GM23248 (cell line): ENCODE measurements around the gene DOCK10. TPM values are rescaled to one million over a fixed set of nuclear protein-coding genes. Genes with fewer than 3 reads are reported as not detected.

Source experiments
- DNase-seq: peaks from one replicate; pipeline ENCODE4 v3.0.0-alpha.2; 2015
- H2AFZ ChIP-seq: fragments of 200-600 bp; sonication (generic); 2 replicates; pipeline ENCODE4 v1.6.1; 2016; ENCODE audit warnings: antibody characterized with exemption
- H3F3A ChIP-seq: fragments of 200-600 bp; sonication (generic); 2 replicates; pipeline ENCODE4 v1.6.1; 2016; ENCODE audit warnings: mild to moderate bottlenecking, antibody characterized with exemption, mixed run types; ENCODE audit not compliant: insufficient read depth
- H3K27ac ChIP-seq: fragments of 200-600 bp; sonication (generic); 2 replicates; pipeline ENCODE4 v1.5.1; 2016; ENCODE audit warnings: mild to moderate bottlenecking
- H3K27me3 ChIP-seq: fragments of 200-600 bp; sonication (generic); replicated peaks from 2 replicates; pipeline ENCODE4 v1.6.1; 2016; ENCODE audit warnings: mild to moderate bottlenecking; ENCODE audit not compliant: insufficient read depth
- H3K36me3 ChIP-seq: fragments of 200-600 bp; sonication (generic); 2 replicates; pipeline ENCODE4 v1.6.1; 2016; ENCODE audit warnings: low read depth, mild to moderate bottlenecking
- H3K4me1 ChIP-seq: fragments of 200-600 bp; sonication (generic); 2 replicates; pipeline ENCODE4 v1.6.1; 2016; ENCODE audit warnings: mild to moderate bottlenecking; ENCODE audit not compliant: insufficient read depth
- H3K4me2 ChIP-seq: fragments of 200-600 bp; sonication (generic); one replicate; pipeline ENCODE4 v1.6.1; 2016; ENCODE audit warnings: mild to moderate bottlenecking; ENCODE audit not compliant: unreplicated experiment
- H3K4me3 ChIP-seq: fragments of 200-600 bp; sonication (generic); 2 replicates; pipeline ENCODE4 v1.5.1; 2016; ENCODE audit warnings: mild to moderate bottlenecking
- H3K79me2 ChIP-seq: fragments of 200-600 bp; sonication (generic); 2 replicates; pipeline ENCODE4 v1.6.1; 2016; ENCODE audit warnings: mild to moderate bottlenecking; ENCODE audit not compliant: insufficient read depth
- H3K9ac ChIP-seq: fragments of 200-600 bp; sonication (generic); 2 replicates; pipeline ENCODE4 v1.6.1; 2016; ENCODE audit warnings: mild to moderate bottlenecking
- H3K9me2 ChIP-seq: fragments of 200-600 bp; sonication (generic); 2 replicates; pipeline ENCODE4 v1.6.1; 2016; ENCODE audit warnings: mixed run types, mild to moderate bottlenecking, moderate library complexity; ENCODE audit not compliant: insufficient read depth
- H3K9me3 ChIP-seq: fragments of 200-600 bp; sonication (generic); one replicate; pipeline ENCODE4 v1.6.1; 2017; ENCODE audit warnings: low read depth
- H4K20me1 ChIP-seq: fragments of 200-600 bp; sonication (generic); 2 replicates; pipeline ENCODE4 v1.6.0; 2016; ENCODE audit not compliant: insufficient read depth
- EZH2 ChIP-seq: fragments of 200-600 bp; sonication (generic); IDR thresholded peaks from 2 replicates; pipeline ENCODE4 v1.6.1; 2018; ENCODE audit warnings: antibody characterized with exemption, mild to moderate bottlenecking; ENCODE audit not compliant: insufficient read depth, poor library complexity, severe bottlenecking
- EZH2phosphoT487 ChIP-seq: fragments of 200-600 bp; sonication (generic); IDR thresholded peaks from 2 replicates; pipeline ENCODE4 v1.6.1; 2018; ENCODE audit warnings: antibody characterized with exemption, moderate library complexity, mild to moderate bottlenecking, low read depth; ENCODE audit not compliant: insufficient read depth
- WGBS, 2 experiments: methylation state at CpG; one replicate each; pipeline ENCODE4 v1.1.6; 2015 to 2017; ENCODE audit warnings: low lambda C conversion rate in 2 of 2, low coverage in 1 of 2; ENCODE audit errors: missing lambda C conversion rate in 2 of 2; 5-methylcytosine and 5-hydroxymethylcytosine counted together
- in situ Hi-C: fragments of 300-500 bp; cut with MboI; formaldehyde crosslinking; loops from 2 replicates; pipeline ENCODE4 v1.15.0; 2020
- polyA plus RNA-seq: library from polyadenylated mRNA; unstranded; fragments of >200 nt; fragmentation: Nextera tagmentation; extraction: Ambion mirVana; gene quantifications from 2 replicates; pipeline ENCODE4 v1.2.1, GENCODE V29; 2016
- total RNA-seq: library from RNA; depleted of rRNA; stranded (reverse); fragments of >200 nt; shearing (Covaris generic); gene quantifications from 2 replicates; pipeline ENCODE4 v1.2.3, GENCODE V29; 2014

DOCK10 gene
- total and polyA plus RNA-seq, 2 experiments from 2014 or later = 8.5 to 19.2 TPM

DNA sequence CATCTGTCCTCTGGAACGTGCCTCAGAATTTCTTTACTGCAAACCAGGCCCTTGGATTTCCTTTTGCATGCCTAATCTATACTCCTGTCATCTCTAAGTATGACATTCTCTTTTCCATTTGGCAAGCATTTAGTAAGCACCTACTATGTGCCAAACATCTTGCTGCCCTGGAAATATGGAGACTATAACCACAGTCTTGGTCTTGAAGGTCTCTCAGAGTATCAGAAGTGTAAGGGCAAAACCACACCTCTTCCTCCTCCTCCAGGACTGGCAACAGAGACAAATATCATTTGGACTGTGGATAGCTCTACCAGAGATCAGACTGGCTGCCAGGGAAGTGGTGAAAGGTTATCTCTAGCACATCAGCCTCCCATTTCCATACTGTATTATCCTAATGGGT lies 11.4 kb downstream of the DOCK10 start:
- peaks cover 10% of the 10 kb centered on the region for H3K4me1 ChIP-seq
- H3K9ac ChIP-seq = no peak overlapping the region
- in situ Hi-C loops = no loop called here
- 0 out of 2 replicates have a peak, but pooled peaks cover 3% of the 10 kb centered on the region for H3K9me2 ChIP-seq
- H4K20me1 ChIP-seq = no peaks in the 10 kb centered on the region; the same call in 1 of the 2 replicates
- no peak overlapping the region for H3K27ac ChIP-seq
- H3K4me3 ChIP-seq = no peak overlapping the region
- no peak for DNase-seq
- H3K4me2 ChIP-seq = no peak overlapping the region
- H3K27me3 ChIP-seq = no peaks in the 10 kb centered on the region
- H3K36me3 ChIP-seq = no peaks in the 10 kb centered on the region
- peaks cover 11% of the 10 kb centered on the region for H3F3A ChIP-seq
- H3K79me2 ChIP-seq = peaks cover 96% of the 10 kb centered on the region
- no peak for TF ChIP-seq EZH2phosphoT487
- no peak for TF ChIP-seq EZH2
- no peak overlapping the region for H2AFZ ChIP-seq
- WGBS, 2 experiments = 97 to 100% methylated on average over 1 of the region's 1 CpG
- H3K9me3 ChIP-seq = no peaks in the 10 kb centered on the region

DNA sequence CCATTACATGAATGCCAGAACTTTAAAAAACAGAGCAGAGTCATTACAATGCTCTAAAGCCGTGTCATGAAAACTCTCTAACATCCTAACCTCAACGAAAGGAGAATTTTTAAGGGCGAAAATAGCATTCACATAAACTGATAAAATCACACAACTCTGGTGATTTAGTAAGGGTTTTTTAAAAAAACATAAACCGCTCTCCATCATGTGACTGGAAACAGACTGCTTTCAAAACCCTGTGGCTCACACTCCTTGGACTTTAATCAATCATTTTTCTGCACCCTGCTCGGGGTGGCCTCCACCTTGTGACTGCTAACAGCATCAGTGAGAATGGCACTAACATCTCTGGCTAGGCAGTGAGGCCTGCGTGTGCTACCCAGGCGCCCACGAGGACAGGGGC lies 12.1 kb downstream of the DOCK10 start:
- peaks cover 94% of the 10 kb centered on the region for H3K79me2 ChIP-seq
- no peaks in the 10 kb centered on the region for H3K36me3 ChIP-seq
- 0 out of 2 replicates have a peak, but pooled peaks cover 3% of the 10 kb centered on the region for H3K9me2 ChIP-seq
- TF ChIP-seq EZH2phosphoT487 (no peak), EZH2 (no peak)
- H4K20me1 ChIP-seq = no peaks in the 10 kb centered on the region; the same call in 1 of the 2 replicates
- no peak overlapping the region for H3K9ac ChIP-seq
- H3K27ac ChIP-seq = no peak overlapping the region
- no peaks in the 10 kb centered on the region for H3K27me3 ChIP-seq
- H3K4me2 ChIP-seq = no peak overlapping the region
- H3K4me1 ChIP-seq = peaks cover 17% of the 10 kb centered on the region
- H2AFZ ChIP-seq = no peak overlapping the region
- peaks cover 18% of the 10 kb centered on the region for H3F3A ChIP-seq
- in situ Hi-C loops = no loop called here
- DNase-seq = no peak
- H3K9me3 ChIP-seq = no peaks in the 10 kb centered on the region
- no peak overlapping the region for H3K4me3 ChIP-seq
- 94% methylated on average over 8 of the region's 8 CpGs for WGBS, 2 experiments

DNA sequence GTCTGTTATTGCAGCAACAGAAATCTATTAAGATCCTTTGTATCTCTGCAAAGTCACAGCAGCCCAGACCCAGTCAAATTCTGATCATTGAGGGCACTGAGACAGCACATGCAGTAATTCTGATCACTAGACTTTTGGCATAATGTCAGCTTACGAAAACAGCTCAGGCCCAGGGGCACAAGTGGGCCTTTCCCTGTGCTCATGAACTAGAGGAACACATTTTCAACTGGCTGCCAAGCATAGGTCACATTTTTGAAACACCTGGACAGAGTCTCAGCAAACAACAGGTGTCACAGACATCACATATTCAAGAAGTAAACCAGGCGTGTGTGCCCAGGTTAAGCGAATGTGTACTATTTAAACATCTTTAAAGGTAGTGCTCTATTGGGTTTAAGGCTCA lies 13.7 kb downstream of the DOCK10 start:
- H3K27ac ChIP-seq = no peak overlapping the region
- no peaks in the 10 kb centered on the region for H4K20me1 ChIP-seq
- 98 to 99% methylated on average over 3 of the region's 3 CpGs for WGBS, 2 experiments
- in situ Hi-C loops = no loop called here
- peaks cover 94% of the 10 kb centered on the region for H3K79me2 ChIP-seq
- H3K4me3 ChIP-seq = no peak overlapping the region
- no peaks in the 10 kb centered on the region for H3K36me3 ChIP-seq
- peaks cover 18% of the 10 kb centered on the region for H3F3A ChIP-seq
- no peaks in the 10 kb centered on the region for H3K9me2 ChIP-seq
- H3K4me1 ChIP-seq = peaks cover 21% of the 10 kb centered on the region
- DNase-seq = no peak
- H3K9ac ChIP-seq = no peak overlapping the region
- no peak overlapping the region for H2AFZ ChIP-seq
- TF ChIP-seq EZH2phosphoT487 (no peak), EZH2 (no peak)
- H3K4me2 ChIP-seq = no peak overlapping the region
- no peaks in the 10 kb centered on the region for H3K9me3 ChIP-seq
- H3K27me3 ChIP-seq = no peaks in the 10 kb centered on the region

DNA sequence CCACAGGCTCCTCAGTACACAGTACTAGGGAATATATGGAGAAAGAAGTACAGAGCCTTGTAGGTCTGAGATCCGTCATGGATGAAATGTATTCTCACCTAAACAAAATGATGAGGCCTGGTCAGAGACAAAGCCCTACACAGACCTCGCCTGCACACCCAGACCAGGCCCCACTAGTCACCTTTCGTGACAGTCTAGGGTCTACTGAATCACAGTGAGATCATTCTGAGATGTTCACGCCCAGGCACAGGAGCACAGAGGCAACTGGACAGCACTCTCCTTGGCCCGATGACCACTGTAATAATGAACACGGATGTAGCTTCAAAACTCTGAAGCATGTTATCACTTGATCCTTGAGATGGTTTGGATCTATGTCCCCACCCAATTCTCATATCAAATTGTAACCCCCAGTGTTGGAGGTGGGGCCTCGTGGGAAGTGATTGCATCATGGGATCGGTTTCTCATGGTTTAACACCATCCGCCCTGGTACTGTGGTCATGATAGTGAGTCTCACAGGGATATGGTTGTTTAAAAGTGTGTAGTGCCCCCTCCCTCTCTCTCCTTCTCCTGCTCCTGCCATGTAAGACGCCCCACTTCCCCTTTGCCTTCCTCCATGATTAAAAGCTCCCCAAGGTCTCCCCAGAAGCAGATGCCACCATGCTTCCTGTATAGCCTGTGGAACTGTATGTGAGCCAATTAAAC lies 15.1 kb downstream of the DOCK10 start:
- TF ChIP-seq EZH2 (no peak), EZH2phosphoT487 (no peak)
- Histone ChIP-seq H3K79me2 (peaks cover 94% of the 10 kb centered on the region), H3K27ac (peak overlapping the region; percentile 49), H3F3A (peaks cover 18% of the 10 kb centered on the region), H3K9ac (no peak overlapping the region), H2AFZ (no peak overlapping the region), H3K4me1 (peaks cover 21% of the 10 kb centered on the region), H3K9me3 (no peaks in the 10 kb centered on the region), H3K4me2 (no peak overlapping the region), H3K9me2 (no peaks in the 10 kb centered on the region), H4K20me1 (no peaks in the 10 kb centered on the region), H3K4me3 (no peak overlapping the region), H3K36me3 (no peaks in the 10 kb centered on the region), H3K27me3 (no peaks in the 10 kb centered on the region)
- DNase-seq = no peak
- in situ Hi-C loops = no loop called here
- WGBS, 2 experiments = 87 to 89% methylated on average over 10 of the region's 10 CpGs
